ENCODE measurements around the gene MINDY4. TPM values are rescaled to one million over a fixed set of nuclear protein-coding genes. Genes with fewer than 3 reads are reported as not detected.

MINDY4 gene
- polyA plus RNA-seq, 4 donors = 9.9 to 14.8 (median 10.2) TPM

GRCh38 chr7:30869794-30870611 lies 98.8 kb downstream of the MINDY4 start:
- no peak for DNase-seq (ENCODE audit: low read depth in 4 of 4, low spot score in 2 of 4)

DNA sequence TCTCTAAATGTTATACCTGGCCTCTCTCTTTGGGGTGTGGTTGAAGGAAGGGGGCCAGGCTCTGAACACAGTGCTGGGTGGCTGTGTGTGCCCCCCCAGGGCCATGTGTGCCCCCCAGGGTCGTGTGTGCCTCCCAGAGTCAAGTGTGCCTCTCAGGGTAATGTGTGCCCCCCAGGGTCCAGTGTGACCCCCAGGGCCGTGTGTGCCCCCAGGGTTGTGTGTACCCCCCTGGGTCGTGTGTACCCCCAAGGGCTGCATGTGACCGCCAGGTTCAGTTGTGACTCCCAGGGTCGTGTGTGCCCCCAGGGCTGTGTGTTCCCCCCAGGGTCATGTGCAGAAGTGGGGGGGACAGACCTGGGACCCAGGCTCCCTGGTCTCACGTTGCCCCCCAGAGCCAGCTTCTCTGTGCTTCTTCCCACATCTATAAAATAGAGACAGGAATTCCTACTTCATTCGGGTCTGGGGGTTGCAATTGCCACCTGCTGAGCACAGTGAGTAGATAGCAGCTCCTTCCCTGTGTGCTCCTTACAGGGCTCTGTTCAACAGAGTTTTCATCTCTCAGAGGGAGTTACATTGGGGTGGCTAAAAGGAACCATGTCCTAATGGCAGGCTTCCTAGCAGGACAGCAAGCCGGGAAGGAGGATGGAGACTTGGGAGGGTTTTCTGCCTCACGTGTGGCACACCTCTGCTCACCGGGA lies 99.8 kb downstream of the MINDY4 start:
- no peak for DNase-seq (ENCODE audit: low read depth in 4 of 4, low spot score in 2 of 4)

GRCh38 chr7:30871655-30872054 lies 100.4 kb downstream of the MINDY4 start:
- DNase-seq (ENCODE audit: low read depth in 4 of 4, low spot score in 2 of 4) = no peak

DNA sequence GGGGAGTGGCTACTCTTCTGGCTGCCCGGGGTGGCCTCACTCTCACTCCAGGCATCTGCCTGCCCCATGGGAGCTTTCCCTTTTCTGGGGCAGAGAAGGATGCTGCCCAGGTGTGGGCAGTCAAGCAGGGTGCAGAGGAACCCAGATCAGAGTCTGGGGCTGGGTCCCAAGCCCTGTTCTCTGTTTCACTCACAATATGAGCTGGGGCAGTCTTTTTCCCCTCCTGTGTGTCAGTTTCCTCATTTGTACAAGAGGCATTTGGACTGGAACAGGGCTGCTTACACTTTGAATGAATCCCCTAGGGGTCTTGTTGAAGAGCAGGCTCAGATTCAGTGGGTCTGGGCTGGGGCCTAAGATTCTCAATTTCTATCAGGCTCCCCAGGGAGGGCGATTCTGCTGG lies 102.0 kb downstream of the MINDY4 start:
- no peak for DNase-seq (ENCODE audit: low read depth in 4 of 4, low spot score in 2 of 4)

GRCh38 chr7:30873656-30874055 lies 102.4 kb downstream of the MINDY4 start:
- DNase-seq (ENCODE audit: low read depth in 4 of 4, low spot score in 2 of 4) = no peak

DNA sequence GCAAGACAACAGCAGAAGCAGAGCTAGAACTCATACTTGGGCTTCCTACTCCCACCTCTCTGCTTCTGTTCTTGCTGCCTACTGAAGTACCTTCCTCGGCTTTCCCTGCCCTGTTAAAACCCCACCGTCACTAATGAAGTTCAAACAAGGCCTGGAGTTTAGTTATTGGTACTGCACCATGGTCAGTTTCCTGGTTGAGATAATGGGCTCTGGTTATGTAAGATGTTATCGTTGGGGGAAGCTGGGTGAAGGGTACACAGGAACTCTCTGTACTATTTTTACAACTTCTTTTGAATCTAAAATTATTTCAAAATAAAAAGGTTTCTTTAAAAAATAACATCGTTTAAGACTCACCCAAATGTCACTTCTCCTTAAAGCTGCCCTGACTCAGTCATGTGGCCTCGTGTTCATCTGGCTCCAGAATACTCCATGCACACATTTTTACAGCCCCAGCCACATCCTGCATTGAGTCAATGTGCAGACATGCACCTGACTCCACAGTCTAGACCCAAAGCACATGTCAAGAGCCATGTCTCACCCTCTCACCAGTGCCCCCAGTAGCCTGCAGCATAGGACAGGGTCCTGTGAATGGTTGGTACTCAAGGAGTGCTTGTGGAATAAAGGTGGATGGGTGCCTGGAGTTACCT lies 103.6 kb downstream of the MINDY4 start:
- DNase-seq (ENCODE audit: low read depth in 4 of 4, low spot score in 2 of 4) = no peak

DNA sequence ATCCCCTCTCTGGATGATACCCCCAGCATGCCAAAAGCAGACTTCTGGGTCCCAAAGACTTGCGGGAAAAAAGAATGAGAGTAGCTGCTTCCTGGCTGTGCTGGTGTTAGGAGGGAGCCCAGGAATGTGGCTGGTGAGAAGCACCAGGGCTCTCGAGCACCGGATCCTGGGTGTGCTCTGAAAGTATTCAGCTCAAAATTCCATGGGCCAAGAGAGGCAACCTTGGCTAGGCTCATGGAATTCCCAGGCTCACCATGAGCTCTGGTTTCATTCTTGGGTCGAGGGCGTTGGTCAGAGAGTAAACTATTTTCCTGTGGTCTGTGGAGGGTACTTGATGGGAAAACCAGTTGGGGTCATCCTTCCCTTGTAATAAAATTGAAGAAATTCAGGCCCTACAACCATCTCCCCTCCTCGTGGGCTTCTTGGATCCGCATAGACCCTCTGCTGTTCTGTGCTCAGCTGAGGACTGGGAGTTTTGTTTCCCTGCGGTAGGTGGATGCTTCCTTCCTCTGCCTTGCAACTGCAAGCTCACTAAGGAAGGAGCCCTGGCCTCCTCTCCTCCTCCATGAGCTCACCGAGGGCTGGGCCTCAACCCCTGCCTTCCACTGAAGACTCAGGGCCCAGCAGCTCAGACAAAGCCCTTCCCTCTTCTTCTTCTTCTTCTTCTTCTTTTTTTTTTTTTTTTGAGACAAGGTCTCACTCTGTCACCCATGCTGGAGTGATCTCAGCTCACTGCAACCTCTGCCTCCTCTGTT lies 106.0 kb downstream of the MINDY4 start:
- DNase-seq (ENCODE audit: low read depth in 4 of 4, low spot score in 2 of 4) = no peak

DNA sequence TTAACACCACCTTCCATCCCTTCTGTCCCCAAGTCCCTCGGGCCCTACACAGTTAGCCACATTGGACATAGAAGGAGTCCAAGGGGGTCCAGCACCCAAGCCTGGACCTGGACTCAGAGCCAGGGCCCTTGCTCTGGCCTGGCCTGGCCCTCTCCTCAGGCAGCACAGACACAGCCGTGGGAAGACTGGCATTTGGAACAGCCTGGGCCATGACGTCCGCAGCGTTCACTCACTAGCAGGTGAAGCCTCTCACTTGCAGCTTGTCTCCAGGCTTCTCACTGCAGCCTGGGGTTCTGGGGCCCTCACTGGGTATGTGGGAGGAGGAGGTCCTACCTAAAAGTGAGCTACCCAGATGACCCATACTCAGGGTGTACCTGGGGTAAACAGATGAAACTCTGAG lies 106.8 kb downstream of the MINDY4 start:
- no peak for DNase-seq (ENCODE audit: low read depth in 4 of 4, low spot score in 2 of 4)

DNA sequence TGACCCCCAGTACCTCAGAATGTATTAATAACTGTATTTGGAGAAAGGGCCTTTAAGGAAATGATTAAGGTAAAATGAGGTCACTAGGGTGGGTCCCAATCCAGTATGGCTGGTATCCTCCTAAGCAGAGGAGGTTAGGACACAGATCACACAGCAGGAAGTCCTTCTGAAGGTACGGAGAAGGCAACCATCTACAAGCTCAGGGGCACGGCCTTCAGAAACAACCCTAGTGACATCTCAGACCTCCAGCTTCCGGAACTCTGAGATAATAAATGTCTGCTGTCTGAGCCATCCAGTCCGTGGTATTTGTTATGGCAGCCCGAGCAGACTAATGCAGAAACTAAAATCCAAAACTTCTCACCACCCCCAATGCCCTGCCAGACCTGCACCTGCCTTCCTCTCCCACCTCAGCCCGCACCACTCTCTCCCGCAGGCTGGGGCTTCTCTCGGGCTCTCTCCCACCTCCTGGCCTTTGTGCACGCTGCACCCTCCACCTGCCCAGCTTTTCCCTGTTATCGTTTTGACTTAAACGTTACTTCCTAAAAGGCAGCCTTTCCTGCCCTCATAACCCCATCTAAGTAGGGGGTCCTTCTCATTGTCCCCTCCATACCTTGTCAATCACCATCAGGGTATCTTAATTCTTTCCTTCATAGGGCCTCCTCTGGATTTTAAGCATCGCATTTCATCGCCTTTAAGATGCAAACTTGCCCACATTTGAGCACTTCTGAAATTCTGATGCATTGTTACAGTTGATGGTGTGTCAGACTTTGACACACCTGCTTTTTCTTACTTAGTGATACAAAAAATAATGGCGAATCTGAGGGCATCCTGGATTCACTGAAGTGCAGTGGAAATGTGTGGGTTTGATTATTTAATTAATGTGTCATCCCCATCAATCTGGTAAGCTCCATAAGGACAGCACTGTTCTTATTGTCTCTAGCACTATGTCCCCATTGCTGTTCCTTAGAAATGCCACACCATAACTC lies 108.2 kb downstream of the MINDY4 start:
- no peak for DNase-seq (ENCODE audit: low read depth in 4 of 4, low spot score in 2 of 4)

- no peak for DNase-seq (ENCODE audit: low read depth in 4 of 4, low spot score in 2 of 4)
Measured at GRCh38 chr7:30880125-30880720, 109.0 kb downstream of the MINDY4 start.

GRCh38 chr7:30880941-30881340 lies 109.7 kb downstream of the MINDY4 start:
- no peak for DNase-seq (ENCODE audit: low read depth in 4 of 4, low spot score in 2 of 4)

- DNase-seq (ENCODE audit: low read depth in 4 of 4, low spot score in 2 of 4) = no peak
Measured at GRCh38 chr7:30881448-30881847, 110.2 kb downstream of the MINDY4 start.

- no peak for DNase-seq (ENCODE audit: low read depth in 4 of 4, low spot score in 2 of 4)
Measured at GRCh38 chr7:30884881-30885280, 113.7 kb downstream of the MINDY4 start.

- DNase-seq (ENCODE audit: low read depth in 4 of 4, low spot score in 2 of 4) = no peak
Measured at GRCh38 chr7:30886608-30887011, 115.4 kb downstream of the MINDY4 start.

- no peak for DNase-seq (ENCODE audit: low read depth in 4 of 4, low spot score in 2 of 4)
Measured at GRCh38 chr7:30887464-30887872, 116.3 kb downstream of the MINDY4 start.

GRCh38 chr7:30888747-30889146 lies 117.5 kb downstream of the MINDY4 start:
- no peak for DNase-seq (ENCODE audit: low read depth in 4 of 4, low spot score in 2 of 4)

GRCh38 chr7:30890226-30890625 lies 119.0 kb downstream of the MINDY4 start:
- DNase-seq (ENCODE audit: low read depth in 4 of 4, low spot score in 2 of 4) = no peak

DNA sequence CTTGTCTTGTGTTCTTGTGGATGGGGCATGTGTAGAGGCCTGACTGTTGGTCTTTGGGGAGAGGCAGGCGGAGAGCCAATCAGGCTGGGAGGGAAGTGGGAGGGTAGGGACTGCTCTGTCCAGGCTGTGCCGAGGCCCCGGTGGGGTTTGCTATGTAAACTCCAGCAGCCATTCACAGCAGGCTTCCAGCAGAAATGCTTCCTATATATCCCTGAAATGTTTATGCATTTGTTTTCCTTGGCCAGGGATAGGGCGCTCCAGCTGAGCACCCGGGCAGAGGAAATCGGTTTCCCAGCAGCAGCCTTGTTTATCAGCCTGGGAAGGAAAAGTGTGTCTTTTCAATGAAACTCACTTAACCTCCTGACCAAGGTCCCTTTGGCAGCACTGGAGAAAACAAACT lies 122.1 kb downstream of the MINDY4 start:
- peak; percentile 44 to 81 (median 60) for DNase-seq (ENCODE audit: low read depth in 4 of 4, low spot score in 2 of 4)

- no peak for DNase-seq (ENCODE audit: low read depth in 4 of 4, low spot score in 2 of 4)
Measured at GRCh38 chr7:30894009-30894408, 122.8 kb downstream of the MINDY4 start.

All from left renal cortex interstitium (tissue), 4 donors.